HPDE6-E6E7 (cell line): ENCODE results near the gene PNMA8A.
A peak's percentile ranks its signal among the peaks of the same experiment; 100 is the strongest.
"Not testable (repeated sequence)": the region's sequence is repeated elsewhere in the genome, so short reads cannot be mapped to it uniquely, and the experiment has no call there.

Experiments used
- DNase-seq: peaks from one replicate; pipeline ENCODE4 v3.0.0; 2011; ENCODE audit warnings: missing footprints; ENCODE audit errors: extremely low spot score

PNMA8A gene, protein sequence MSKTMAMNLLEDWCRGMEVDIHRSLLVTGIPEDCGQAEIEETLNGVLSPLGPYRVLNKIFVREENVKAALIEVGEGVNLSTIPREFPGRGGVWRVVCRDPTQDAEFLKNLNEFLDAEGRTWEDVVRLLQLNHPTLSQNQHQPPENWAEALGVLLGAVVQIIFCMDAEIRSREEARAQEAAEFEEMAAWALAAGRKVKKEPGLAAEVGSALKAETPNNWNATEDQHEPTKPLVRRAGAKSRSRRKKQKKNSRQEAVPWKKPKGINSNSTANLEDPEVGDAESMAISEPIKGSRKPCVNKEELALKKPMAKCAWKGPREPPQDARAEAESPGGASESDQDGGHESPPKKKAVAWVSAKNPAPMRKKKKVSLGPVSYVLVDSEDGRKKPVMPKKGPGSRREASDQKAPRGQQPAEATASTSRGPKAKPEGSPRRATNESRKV

DNA sequence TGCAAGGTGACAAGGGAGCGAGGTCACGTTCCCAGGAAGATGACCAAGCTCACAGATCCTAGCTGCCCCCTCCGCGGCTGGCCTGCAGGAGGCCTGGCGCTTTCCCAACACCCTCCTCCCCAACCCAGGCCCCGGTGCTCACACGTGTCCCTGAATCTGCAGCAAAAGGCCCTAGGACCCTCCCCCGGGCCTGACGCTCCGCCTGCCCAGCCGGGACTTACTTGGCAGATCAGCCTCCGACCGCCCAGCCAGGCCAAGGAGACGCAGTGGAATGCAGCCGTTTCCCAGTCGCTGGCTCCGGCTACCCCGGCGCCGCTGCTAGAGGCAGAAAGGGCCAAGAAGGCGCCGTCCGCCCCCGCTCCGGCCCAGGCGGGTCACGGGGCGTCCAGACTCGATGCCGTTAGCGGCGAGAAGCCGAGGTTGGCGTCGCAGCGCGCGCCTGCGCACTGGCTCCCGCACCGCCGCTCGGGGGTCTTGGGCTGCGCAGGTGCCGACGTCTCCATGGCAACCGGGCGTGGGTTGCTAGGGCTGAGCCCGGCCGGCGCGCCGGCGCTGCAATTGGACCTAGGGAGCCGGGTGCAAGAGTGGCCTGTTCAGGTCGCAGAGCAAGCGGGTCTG lies at the start of gene PNMA8A:
PNMA8A (minus strand) TSS at position 448 of the 618 bp plus-strand sequence. CDS start 528 bp downstream, outside the sequence.
- no peak for DNase-seq

DNA sequence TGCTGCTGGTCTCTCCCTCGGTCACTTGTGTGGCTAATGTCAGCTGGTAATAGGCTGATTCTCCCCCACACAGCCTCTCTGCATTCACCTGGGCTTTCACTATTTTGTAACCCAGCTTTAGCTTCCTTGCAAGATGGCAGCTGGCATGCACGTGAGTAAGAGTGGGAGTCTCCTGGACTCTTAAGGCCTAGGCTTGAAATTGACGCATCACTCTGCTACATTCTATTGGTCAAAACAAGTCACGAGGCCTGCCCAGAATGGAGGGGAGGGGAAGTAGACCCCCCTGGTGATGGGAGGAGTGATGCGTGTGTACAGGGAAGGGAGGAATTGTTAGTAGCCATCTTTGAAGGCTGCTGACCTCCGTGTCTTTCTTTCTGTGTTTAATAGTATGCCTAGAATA lies 49.3 kb upstream of the PNMA8A start:
- DNase-seq, result no peak

DNA sequence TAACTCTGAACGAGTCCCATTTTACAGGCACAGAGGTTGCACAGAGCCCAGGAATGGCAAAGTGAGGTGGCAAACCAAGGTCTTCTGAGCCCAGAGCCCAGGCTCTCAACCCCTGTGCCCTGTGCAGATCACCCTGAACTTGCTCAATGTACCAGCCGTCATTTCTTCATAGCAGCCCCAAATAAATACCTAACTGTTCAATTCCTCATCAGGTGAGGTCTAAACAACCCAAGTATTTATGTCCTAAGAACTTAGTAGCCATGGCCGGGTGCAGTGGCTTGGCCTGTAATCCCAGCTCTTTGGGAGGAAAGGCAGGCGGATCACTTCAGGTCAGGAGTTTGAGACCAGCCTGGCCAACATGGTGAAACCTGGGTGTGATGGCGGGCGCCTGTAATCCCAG lies 46.1 kb upstream of the PNMA8A start:
- no peak for DNase-seq

DNA sequence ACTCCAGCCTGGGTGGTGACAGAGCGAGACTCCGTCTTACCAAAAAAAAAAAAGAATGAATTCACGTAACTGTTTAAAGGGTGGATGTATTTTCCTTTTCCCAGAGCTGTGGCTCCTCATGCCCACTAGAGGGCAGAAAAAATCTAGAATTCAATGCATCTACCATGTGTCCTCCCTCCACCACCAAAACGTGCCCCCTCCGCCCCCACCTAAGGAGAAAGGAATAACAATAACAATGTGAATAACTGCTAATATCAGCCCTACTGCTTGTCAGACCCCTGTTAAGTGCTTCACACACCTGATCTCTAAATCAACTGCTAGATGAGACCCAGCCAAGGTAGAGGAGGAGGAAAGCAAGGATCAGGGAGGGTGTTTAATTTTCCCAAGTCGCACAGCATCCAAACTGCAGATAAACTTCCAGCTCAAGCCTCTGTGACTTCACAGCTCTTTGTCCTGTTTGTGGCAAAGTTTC lies 44.6 kb upstream of the PNMA8A start:
- no peak for DNase-seq

DNA sequence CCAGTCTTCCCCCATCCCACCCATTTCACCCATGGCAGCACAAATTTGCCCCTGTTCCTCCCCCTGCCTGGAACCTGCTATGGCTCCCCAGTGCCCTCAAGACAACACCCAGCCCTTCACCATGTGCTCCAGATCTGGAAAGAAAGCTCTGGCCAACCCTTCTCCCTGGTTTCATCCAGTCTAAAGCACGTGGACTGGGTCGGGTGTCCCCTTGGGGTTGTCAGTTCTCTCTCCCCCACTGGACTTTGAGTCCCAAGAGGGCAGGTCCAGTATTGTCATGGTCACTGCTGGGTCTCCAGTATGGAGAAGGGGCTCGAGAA lies 43.9 kb upstream of the PNMA8A start:
- no peak for DNase-seq

DNA sequence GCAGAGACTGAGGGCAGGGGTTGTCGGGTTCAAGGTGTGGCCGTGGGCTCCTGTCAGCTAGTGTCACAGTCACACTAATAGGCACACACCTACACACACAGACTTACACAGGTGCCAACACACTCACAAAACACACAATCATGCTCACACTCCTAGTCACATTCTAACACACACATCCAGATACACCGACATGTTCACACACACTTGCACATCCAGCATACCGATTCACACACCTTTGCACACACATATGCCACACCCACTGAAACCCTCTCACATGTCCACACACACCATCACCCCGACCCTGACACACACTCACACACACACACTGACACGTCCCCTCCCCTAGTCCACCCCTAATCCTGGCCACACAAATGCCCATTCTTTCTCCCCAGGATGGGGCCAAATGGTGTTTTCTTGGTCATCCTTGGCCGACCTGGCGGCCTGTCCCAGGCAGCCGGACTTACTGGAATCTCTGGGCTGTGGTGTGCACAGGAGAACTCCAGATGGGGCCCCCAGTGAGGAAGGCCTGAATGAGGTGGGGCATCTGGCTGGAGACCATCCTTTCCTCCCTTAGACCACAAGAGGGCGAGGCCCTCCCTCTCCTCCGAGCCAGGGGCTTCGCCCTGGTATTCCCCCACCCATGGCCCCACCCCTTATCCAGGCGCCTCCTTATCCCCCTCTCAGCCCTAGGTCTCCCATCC lies 43.4 kb upstream of the PNMA8A start:
- DNase-seq, result no peak

DNA sequence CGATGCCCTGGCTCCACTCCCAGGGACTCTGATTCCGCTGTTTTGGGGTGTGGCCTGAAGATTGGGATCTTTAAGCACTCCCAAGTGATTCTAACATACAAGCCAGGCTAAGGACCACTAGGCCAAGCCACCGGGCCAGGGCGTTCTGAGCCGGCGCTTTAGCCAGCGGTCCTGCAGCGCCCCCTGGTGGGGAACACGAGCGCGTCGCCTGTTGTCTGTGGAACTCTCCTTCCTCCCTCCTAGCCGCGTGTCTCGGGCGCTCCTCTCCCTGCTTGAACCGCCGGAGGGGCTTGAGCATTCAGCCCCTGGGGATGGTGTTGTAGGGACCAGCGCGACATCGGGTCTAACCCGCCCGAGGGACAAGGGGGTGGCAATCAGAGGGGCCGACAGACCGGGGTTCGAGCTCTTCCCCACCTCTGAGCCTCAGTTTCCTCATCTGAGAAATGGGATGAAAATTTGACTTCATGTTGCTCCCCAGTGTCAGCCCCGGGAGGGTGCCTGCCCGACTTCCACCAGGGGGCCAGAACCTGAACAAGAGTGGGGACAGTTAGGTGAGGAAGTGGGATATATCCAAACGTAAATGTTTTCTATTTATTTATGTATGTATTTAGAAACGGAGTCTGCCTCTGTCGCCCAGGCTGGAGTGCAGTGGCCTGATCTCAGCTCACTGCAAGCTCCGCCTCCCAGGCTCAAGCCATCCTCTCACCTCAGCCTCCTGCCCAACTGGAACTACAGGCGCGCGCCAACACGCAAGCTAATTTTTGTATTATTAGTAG lies 42.3 kb upstream of the PNMA8A start:
- DNase-seq, result peak; percentile 60

DNA sequence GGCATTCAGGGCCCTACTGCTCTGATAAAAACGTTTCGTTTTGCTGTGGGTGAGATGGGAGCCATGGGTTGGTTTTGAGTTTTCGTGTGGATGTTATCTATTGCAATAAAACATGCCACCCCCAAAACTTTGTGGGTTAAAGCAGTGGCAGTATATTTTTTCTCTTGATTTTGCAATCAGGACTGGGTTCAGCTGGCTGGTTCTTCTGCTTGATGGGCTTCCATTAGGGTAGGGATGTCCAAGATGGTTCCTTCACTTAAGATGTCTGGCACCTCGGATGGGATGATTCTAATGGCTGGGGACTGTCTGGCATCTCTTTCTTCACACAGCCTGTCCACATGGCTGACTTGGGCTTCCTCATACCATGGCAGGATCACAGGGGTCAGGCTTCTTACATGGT lies 39.9 kb upstream of the PNMA8A start:
- DNase-seq, result no peak

DNA sequence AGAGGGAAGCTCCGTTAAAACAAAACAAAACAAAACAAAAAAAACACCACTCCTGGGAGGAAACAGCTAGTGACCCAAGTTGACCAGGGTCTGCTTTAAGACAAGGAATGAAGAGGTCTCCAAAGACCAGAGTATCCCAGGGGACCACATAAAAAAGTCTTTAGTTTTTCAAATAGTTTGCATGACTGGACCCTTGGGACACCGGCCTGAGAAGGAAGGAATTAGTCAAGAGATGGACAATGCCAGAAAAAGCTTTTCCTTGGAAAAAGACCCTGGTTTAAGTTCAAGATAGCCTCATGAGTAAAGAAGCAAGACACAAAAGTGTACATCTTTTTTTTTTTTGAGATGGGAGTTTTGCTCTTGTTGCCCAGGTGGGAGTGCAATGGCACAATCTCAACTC lies 36.8 kb upstream of the PNMA8A start:
- DNase-seq, result no peak

DNA sequence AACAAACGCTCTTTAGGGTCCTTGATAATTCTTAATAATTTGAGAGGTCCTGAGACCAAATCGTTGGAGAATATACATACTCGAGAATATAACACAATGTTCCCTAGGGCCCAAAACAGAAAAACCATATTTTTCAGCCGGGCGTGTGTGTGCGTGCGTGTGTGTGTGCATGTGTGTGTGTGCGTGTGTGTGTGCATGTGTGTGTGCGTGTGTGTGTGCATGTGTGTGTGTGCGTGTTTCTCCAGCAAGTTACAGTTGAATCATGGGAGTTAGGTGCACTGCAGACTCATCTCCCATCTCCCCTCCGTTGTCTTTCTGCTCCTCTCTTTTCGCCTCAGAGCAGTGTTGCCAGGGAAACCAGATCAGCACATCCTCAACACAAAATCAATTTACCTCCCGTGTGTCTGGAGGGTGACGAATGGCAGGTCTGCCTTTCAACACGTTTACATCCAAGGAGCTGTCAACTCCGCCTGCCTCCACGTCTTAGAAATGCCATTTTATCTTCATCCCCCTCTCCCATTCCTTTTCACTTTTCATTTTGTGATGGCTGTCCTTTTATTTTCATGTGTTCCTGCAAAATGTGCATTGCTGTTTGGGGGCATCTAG lies 32.6 kb upstream of the PNMA8A start:
- DNase-seq, result no peak

DNA sequence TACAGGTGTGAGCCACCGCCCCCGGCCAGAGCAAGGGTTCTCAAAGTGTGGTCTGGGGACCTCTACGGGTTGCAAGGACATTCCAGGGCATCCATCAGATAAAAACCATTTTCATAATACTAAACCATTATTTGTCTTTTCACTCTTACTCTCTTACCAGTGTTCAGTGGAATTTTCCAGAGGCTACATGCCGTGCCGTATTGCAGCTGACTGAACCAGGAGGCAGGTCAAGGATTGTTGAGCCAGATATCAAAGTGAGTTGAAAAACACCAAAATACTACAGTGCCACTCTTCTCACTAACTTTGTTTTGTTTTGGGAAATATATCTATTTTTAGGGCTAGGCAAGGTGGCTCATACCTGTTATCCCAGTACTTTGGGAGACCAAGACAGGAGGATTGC lies 31.5 kb upstream of the PNMA8A start:
- DNase-seq, result no peak

DNA sequence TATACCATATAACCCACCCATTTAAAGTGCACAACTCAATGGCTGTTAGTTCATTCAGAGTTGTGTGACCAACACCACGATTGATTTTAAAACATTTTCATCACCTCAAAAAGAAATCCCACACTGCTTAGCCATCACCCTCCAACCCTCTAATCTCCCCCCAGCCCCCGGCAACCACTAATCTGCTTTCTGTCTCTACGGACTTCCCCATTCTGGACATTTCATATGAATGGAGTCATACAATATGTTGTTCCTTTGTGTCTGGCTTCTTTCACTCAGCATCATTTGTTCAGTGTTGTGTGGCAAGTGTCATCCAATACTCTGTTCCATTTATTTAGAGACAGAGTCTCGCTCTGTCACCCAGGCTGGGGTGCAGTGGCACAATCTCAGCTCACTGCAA lies 28.3 kb upstream of the PNMA8A start:
- no peak for DNase-seq

DNA sequence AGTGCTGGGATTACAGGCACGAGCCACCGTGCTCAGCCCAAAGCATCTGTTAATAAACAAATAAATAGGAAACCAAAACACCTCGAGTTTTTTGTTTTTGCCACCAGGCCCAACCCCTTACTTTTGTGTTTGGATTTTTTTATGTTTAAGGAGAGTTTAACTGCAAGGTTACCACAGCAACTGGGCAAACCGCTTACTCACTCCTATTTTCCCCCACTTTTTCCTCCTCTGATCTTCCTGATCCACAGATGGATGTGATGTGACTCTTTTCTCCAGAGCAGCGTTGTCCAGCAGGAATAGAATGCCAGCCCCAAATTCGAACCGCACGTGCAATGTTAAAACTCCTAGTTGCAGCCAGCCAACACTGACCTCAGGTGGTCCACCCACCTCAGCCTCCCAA lies 26.4 kb upstream of the PNMA8A start:
- no peak for DNase-seq

DNA sequence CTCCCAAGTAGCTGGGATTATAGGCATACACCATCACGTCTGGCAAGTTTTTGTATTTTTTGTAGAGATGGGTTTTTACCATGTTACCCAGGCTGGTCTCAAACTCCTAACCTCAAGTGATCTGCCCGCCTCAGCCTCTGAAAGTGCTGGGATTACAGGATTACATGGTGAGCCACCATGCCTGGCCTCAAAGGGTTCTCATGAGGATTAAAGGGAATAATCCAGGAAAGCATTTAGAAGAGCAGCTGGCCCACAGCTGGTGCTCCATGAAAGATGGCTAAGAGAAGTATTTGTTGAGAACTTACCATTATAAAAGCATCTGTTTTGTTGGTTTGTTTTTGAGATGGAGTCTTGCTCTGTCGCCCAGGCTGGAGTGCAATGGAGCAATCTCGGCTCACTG lies 25.5 kb upstream of the PNMA8A start:
- not testable (repeated sequence) for DNase-seq

DNA sequence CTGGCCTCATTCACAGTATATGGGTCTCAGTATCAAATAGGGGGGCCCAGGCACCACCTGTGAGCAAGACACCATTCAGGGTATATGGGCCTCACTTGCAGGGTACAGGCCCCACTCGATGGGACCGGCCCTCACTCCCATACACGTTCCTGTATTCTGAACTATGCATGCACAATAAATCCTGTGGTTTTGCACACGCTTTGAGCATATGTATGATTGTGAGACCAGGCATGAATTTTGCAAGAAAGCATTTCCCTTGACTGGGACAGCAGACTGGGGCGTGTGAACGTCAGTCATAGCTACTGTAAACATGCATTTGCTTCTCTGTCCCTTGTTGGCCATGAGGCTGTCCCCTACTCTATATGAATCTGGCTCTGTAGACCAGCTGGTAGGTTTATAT lies 24.9 kb upstream of the PNMA8A start:
- DNase-seq, result no peak

DNA sequence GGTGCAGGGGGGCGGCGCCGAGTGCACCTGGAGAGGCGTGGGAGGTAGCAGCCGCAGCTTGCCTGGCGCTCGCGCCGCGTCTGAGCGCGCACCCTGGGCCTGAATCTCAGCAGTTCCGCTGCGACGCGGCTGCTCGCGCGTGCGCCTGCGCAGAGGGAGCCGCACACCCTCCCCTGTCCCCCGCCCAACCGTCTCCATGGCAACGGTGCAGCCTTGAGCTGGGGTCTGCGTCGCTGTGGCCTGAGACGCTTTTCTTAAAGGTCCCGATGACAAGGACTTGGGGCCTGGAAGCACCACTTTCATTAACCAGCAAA lies 24.4 kb upstream of the PNMA8A start, which contains the start of gene PNMA8B:
PNMA8B (minus strand) TSS at position 82 of the 314 bp plus-strand sequence. CDS start 402 bp downstream, outside the sequence.
- DNase-seq, result peak; percentile 51

DNA sequence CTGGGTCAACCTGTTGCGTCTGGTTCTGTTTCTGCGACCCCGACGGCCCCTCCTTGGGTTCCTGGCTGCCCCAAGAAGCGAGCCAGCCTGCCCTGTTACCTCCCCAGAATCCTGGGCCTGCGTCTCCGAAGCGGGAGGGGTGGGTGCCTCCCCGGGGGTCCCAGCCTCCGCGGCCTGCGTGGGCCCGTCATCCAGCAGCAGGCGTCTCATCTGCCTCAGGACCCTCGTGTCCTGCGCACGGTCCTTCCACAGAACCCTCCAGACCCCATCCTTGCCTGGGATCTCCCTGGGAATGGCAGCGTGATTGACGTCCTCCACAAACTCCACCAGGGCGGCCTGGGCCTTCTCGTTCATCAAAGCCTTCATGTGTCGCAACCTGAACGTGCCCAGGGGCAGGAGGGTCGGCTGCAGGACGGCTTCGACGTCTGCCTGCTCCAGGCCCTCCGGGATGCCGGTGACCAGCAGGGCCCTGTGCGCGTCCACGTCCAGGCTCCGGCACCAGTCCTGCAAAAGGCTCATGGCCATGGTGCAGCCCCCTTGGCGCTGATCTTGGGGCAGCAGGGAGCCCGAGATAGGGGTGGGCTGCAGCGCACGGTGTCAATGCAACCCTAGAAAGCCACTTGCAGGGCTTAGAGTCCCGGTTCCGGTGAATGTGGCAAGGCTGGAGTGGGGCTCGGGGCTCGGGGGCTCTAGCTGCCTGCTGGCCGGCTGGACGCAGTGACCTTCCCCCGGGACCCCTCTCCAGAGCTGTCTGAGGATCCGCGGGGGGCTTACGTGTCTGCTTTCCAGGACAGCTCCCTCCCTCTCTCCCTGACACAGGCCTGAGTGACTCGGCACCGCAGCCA lies 23.8 kb upstream of the PNMA8A start:
- no peak for DNase-seq

DNA sequence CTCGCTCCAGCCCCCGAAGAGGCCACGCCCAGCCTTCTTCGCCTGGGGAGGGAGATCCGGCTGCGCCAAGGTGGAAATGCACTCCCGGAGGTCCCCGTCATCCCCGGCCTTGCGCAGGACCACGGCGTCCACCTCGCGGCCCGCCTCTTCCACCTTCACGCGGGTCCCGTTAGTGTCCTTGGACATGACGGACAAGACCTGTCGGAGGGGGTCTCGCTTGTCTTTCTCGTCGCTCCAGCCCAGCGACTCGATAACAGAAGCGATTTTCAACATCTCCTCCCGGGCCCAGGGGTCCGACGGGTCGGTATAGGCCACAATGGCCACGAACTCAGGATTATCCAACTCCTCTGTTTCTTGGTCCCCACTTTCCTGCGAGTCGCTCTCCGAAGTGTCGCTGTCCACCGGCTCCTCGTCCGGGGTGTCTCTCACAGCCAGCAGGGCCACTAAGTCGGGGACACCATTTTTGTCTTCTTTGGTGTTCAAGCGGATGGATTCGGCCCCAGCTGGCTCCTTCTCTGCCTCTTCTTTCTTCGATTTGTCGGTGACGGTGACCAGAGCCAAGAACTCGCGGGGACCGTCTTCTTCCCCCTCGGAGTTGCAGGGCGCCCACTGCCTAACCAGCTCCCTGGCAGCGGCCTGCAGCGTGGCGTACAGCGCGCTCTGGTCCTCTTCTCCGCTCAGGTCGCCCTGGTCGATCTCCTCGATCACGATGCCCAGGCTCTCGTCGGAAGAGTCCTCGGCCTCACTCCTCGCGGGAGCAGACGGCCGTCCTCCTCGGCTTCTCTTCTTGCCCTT lies 23.0 kb upstream of the PNMA8A start:
- no peak for DNase-seq

DNA sequence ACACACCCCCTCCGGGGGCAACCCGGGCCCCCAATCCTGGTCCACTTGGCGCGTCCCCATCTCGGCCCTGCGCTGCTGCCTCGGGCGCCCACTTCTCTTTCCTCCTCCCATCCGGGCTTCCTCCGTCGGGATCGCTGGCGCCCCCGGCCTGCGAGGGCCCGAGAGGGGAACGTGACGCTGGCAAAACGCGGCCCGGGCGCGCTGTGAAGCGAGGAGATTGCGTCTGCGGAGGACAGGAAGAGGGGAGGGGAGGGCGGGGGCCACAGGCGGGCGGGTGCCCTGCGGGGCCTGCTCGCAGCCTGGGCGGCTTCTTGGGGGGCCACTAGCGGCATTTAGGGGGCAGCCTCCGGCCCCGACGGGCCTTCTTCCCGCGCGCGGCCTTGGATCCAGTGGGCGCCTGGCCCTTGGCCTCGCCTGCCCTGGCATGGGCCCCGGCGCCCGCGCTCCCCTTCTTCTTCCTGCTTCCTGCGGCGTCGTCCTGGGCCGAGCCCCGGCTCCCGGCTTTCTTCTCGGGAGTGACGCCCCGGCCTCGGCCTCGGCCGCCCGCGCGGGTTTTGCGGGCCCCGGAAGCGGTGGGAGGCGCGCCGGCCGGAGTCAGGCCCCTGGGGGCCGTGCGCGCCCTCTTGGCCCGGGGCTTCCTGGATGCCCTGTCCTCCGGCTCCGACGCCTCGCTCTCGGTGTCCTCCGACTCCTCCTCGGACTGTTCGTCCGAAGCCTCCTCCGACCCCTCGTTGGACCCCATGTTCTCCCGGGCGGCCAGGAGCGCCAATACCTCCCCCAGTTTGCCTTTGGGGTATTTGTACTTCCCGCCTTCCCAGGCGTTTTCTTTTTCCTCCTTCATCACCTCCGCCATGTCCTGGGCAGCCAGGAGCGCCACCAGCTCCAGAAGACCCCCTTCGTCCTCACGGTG lies 22.1 kb upstream of the PNMA8A start:
- DNase-seq, result no peak
